BE2C (cell line): Measurements from ENCODE around the gene PRRT3.
A peak's percentile ranks its signal among the peaks of the same experiment; 100 is the strongest.

ENCODE experiments used
- DNase-seq: peaks from one replicate; pipeline ENCODE4 v3.0.0-alpha.2; 2020
- H3K27me3 ChIP-seq: fragments of 250-450 bp; sonication (Bioruptor Pico); 2 replicates; pipeline ENCODE4 v1.5.1; 2020; ENCODE audit warnings: mild to moderate bottlenecking
- H3K36me3 ChIP-seq: fragments of 250-450 bp; sonication (Bioruptor Pico); 2 replicates; pipeline ENCODE4 v1.5.1; 2020; ENCODE audit warnings: mild to moderate bottlenecking
- H3K4me1 ChIP-seq: fragments of 250-450 bp; sonication (Bioruptor Pico); 2 replicates; pipeline ENCODE4 v1.5.1; 2020
- H3K4me3 ChIP-seq: 2 replicates; pipeline ENCODE4 v1.5.1; 2011; ENCODE audit warnings: low read depth, low read length
- H3K9me3 ChIP-seq: fragments of 250-450 bp; sonication (Bioruptor Pico); 2 replicates; pipeline ENCODE4 v1.5.1; 2020
- TF ChIP-seq, protein P1 (sequence below): IDR thresholded peaks from 2 replicates; pipeline ENCODE4 v1.5.1; 2012; ENCODE audit warnings: mild to moderate bottlenecking, low read depth, low read length

PRRT3 gene

GRCh38 chr3:9914559-9915253 is 37.5 kb downstream of the PRRT3 start:
- peak; percentile 10 for DNase-seq
- no peaks in the 10 kb centered on the region for H3K27me3 ChIP-seq
- TF ChIP-seq, protein P1, sequence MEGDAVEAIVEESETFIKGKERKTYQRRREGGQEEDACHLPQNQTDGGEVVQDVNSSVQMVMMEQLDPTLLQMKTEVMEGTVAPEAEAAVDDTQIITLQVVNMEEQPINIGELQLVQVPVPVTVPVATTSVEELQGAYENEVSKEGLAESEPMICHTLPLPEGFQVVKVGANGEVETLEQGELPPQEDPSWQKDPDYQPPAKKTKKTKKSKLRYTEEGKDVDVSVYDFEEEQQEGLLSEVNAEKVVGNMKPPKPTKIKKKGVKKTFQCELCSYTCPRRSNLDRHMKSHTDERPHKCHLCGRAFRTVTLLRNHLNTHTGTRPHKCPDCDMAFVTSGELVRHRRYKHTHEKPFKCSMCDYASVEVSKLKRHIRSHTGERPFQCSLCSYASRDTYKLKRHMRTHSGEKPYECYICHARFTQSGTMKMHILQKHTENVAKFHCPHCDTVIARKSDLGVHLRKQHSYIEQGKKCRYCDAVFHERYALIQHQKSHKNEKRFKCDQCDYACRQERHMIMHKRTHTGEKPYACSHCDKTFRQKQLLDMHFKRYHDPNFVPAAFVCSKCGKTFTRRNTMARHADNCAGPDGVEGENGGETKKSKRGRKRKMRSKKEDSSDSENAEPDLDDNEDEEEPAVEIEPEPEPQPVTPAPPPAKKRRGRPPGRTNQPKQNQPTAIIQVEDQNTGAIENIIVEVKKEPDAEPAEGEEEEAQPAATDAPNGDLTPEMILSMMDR: no peak
- H3K4me1 ChIP-seq: peaks cover 5% of the 10 kb centered on the region; the same call in 1 of the 2 replicates
- H3K4me3 ChIP-seq: peak overlapping the region; percentile 33
- H3K36me3 ChIP-seq: no peaks in the 10 kb centered on the region
- no peaks in the 10 kb centered on the region for H3K9me3 ChIP-seq

DNA sequence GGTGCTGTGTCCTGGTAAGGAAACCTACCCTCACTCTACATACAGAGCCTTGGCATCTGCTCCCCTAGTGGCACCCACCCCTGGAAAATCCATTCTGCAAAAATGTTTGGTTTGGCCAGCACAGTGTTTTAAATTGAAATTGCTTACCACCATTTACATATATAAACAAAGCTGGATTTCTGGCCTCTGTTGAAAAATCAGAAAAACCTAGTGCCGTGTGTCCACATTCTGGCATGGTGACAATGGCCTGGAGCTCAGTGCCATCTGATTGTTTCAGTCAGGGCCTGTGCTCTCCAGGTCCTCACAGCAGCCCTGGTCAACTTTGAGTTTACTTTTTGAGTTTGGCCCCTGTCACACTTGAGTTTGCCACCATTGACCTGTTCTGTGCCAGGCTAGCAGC is 38.2 kb downstream of the PRRT3 start:
- Histone ChIP-seq H3K36me3 (no peaks in the 10 kb centered on the region), H3K4me1 (peaks cover 5% of the 10 kb centered on the region; the same call in 1 of the 2 replicates), H3K27me3 (no peaks in the 10 kb centered on the region), H3K9me3 (no peaks in the 10 kb centered on the region), H3K4me3 (no peak overlapping the region)
- TF ChIP-seq, protein P1: no peak
- DNase-seq: no peak

GRCh38 chr3:9913601-9914000 is 38.6 kb downstream of the PRRT3 start:
- Histone ChIP-seq H3K4me1 (peaks cover 5% of the 10 kb centered on the region; the same call in 1 of the 2 replicates), H3K9me3 (no peaks in the 10 kb centered on the region), H3K27me3 (no peaks in the 10 kb centered on the region), H3K36me3 (no peaks in the 10 kb centered on the region), H3K4me3 (no peak overlapping the region)
- DNase-seq: peak; percentile 15
- TF ChIP-seq, protein P1: no peak

GRCh38 chr3:9912294-9912935 is 39.8 kb downstream of the PRRT3 start:
- TF ChIP-seq, protein P1: no peak
- Histone ChIP-seq H3K4me3 (no peak overlapping the region), H3K36me3 (no peaks in the 10 kb centered on the region), H3K27me3 (no peaks in the 10 kb centered on the region), H3K9me3 (no peaks in the 10 kb centered on the region), H3K4me1 (peaks cover 5% of the 10 kb centered on the region; the same call in 1 of the 2 replicates)
- DNase-seq: no peak

DNA sequence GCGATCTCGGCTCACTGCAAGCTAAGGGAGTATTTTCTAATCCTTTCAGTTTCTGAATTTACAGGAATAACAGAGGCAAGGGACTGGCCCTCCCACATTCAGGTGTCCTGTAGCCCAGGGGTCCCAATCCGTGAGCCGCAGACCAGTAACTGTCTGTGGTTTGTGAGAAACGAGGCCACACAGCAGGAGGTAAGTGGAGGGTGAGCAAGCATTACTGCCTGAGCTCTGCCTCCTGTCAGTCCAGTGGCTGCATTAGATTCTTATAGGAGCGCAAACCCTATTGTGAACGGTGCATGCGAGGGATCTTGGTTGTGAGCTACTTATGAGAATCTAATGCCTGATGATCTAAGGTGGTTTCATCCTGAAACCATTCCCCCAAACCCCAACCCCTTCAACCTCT is 40.3 kb downstream of the PRRT3 start:
- Histone ChIP-seq H3K9me3 (no peaks in the 10 kb centered on the region), H3K4me3 (no peak overlapping the region), H3K36me3 (no peaks in the 10 kb centered on the region), H3K4me1 (peaks cover 5% of the 10 kb centered on the region; the same call in 1 of the 2 replicates), H3K27me3 (no peaks in the 10 kb centered on the region)
- TF ChIP-seq, protein P1: no peak
- DNase-seq: no peak
